Activated T-helper 2 cell treated with anti-CD3 and anti-CD28 coated beads, Interferon-gamma antibody, Interleukin-2, Interleukin-4, amounts not matched to agents 10 μg/mL and 5 μg/mL and 100 μg/mL, durations not matched to agents 14 hours and 24 hours and 36 hours (primary cell): ENCODE results near the gene FIBIN. TPM values are rescaled to one million over a fixed set of nuclear protein-coding genes. Genes with fewer than 3 reads are reported as not detected.

Experiments
- DNase-seq: peaks from one replicate; pipeline ENCODE4 v3.0.0; 2021; ENCODE audit warnings: low spot score
- H3K27ac Mint-ChIP-seq: one replicate; pipeline ENCODE4 v1.8.0; 2021; ENCODE audit warnings: mixed read lengths
- H3K27me3 Mint-ChIP-seq: one replicate; pipeline ENCODE4 v1.8.0; 2021; ENCODE audit warnings: low read depth, mixed read lengths
- H3K36me3 Mint-ChIP-seq: one replicate; pipeline ENCODE4 v1.8.0; 2021; ENCODE audit warnings: low read depth, mixed read lengths
- H3K4me1 Mint-ChIP-seq: one replicate; pipeline ENCODE4 v1.8.0; 2021; ENCODE audit warnings: low read depth, mixed read lengths
- H3K4me3 Mint-ChIP-seq: one replicate; pipeline ENCODE4 v1.8.0; 2021; ENCODE audit warnings: low read depth, mild to moderate bottlenecking, moderate library complexity, mixed read lengths
- H3K9me3 Mint-ChIP-seq: one replicate; pipeline ENCODE4 v1.8.0; 2021; ENCODE audit warnings: mixed read lengths
- intact Hi-C: fragments of 100-400 bp; cut with micrococcal nuclease; formaldehyde crosslinking; loops from one replicate; pipeline ENCODE4 v1.15.1; 2023
- total RNA-seq: library from RNA; stranded (reverse); gene quantifications from 2 replicates; pipeline ENCODE4 v1.2.3, GENCODE V29; 2022

Gene FIBIN
- not detected in 2 replicates for total RNA-seq

- intact Hi-C loops = no loop called here
- no peaks in the 10 kb centered on the region for H3K9me3 Mint-ChIP-seq
- H3K4me1 Mint-ChIP-seq = no peaks in the 10 kb centered on the region
- H3K36me3 Mint-ChIP-seq = no peaks in the 10 kb centered on the region
- DNase-seq = no peak
- H3K4me3 Mint-ChIP-seq = no peak within 1 kb of the TSS
- no peak within 1 kb of the TSS for H3K27ac Mint-ChIP-seq
- H3K27me3 Mint-ChIP-seq = no peaks in the 10 kb centered on the region
Observed at GRCh38 chr11:26993965-26994457, at the start of gene FIBIN. TSS of gene FIBIN (plus strand) at chr11:26994112. CDS start at chr11:26994527, 415 bp downstream.

GRCh38 chr11:26944866-26945664 is 48.8 kb upstream of the FIBIN start:
- Mint-ChIP-seq H3K36me3 (no peaks in the 10 kb centered on the region), H3K4me1 (no peaks in the 10 kb centered on the region), H3K27me3 (no peaks in the 10 kb centered on the region), H3K27ac (no peak overlapping the region), H3K9me3 (peaks cover 23% of the 10 kb centered on the region), H3K4me3 (no peak overlapping the region)
- DNase-seq = no peak
- intact Hi-C loops = no loop called here

GRCh38 chr11:26946257-26946716 is 47.6 kb upstream of the FIBIN start:
- Mint-ChIP-seq H3K27ac (no peak overlapping the region), H3K27me3 (no peaks in the 10 kb centered on the region), H3K9me3 (peaks cover 21% of the 10 kb centered on the region), H3K36me3 (no peaks in the 10 kb centered on the region), H3K4me1 (no peaks in the 10 kb centered on the region), H3K4me3 (no peak overlapping the region)
- intact Hi-C loops = no loop called here
- DNase-seq = no peak

- Mint-ChIP-seq H3K4me3 (no peak overlapping the region), H3K4me1 (no peaks in the 10 kb centered on the region), H3K9me3 (peaks cover 11% of the 10 kb centered on the region), H3K36me3 (no peaks in the 10 kb centered on the region), H3K27me3 (no peaks in the 10 kb centered on the region), H3K27ac (no peak overlapping the region)
- intact Hi-C loops = no loop called here
- no peak for DNase-seq
Observed at GRCh38 chr11:26947379-26947844, 46.5 kb upstream of the FIBIN start.

GRCh38 chr11:26947904-26948639 is 45.8 kb upstream of the FIBIN start:
- Mint-ChIP-seq H3K4me1 (no peaks in the 10 kb centered on the region), H3K4me3 (no peak overlapping the region), H3K27ac (no peak overlapping the region), H3K9me3 (peaks cover 14% of the 10 kb centered on the region), H3K36me3 (no peaks in the 10 kb centered on the region), H3K27me3 (no peaks in the 10 kb centered on the region)
- no peak for DNase-seq
- intact Hi-C loops = no loop called here

GRCh38 chr11:26948881-26949280 is 45.0 kb upstream of the FIBIN start:
- H3K27ac Mint-ChIP-seq = no peak overlapping the region
- intact Hi-C loops = no loop called here
- H3K4me3 Mint-ChIP-seq = no peak overlapping the region
- peaks cover 14% of the 10 kb centered on the region for H3K9me3 Mint-ChIP-seq
- no peaks in the 10 kb centered on the region for H3K4me1 Mint-ChIP-seq
- H3K27me3 Mint-ChIP-seq = no peaks in the 10 kb centered on the region
- H3K36me3 Mint-ChIP-seq = no peaks in the 10 kb centered on the region
- DNase-seq = no peak

- intact Hi-C loops = no loop called here
- H3K36me3 Mint-ChIP-seq = no peaks in the 10 kb centered on the region
- H3K4me1 Mint-ChIP-seq = no peaks in the 10 kb centered on the region
- H3K9me3 Mint-ChIP-seq = peaks cover 14% of the 10 kb centered on the region
- H3K27ac Mint-ChIP-seq = no peak overlapping the region
- H3K27me3 Mint-ChIP-seq = no peaks in the 10 kb centered on the region
- H3K4me3 Mint-ChIP-seq = no peak overlapping the region
- DNase-seq = no peak
Observed at GRCh38 chr11:26949846-26950245, 44.1 kb upstream of the FIBIN start.

- DNase-seq = no peak
- H3K27me3 Mint-ChIP-seq = no peaks in the 10 kb centered on the region
- H3K9me3 Mint-ChIP-seq = peaks cover 14% of the 10 kb centered on the region
- H3K36me3 Mint-ChIP-seq = no peaks in the 10 kb centered on the region
- H3K4me1 Mint-ChIP-seq = no peaks in the 10 kb centered on the region
- H3K4me3 Mint-ChIP-seq = no peak overlapping the region
- no peak overlapping the region for H3K27ac Mint-ChIP-seq
- intact Hi-C loops = no loop called here
Observed at GRCh38 chr11:26950260-26950719, 43.6 kb upstream of the FIBIN start.

GRCh38 chr11:26951809-26952515 is 42.0 kb upstream of the FIBIN start:
- H3K36me3 Mint-ChIP-seq = no peaks in the 10 kb centered on the region
- DNase-seq = no peak
- H3K4me1 Mint-ChIP-seq = no peaks in the 10 kb centered on the region
- no peak overlapping the region for H3K4me3 Mint-ChIP-seq
- no peaks in the 10 kb centered on the region for H3K27me3 Mint-ChIP-seq
- peaks cover 14% of the 10 kb centered on the region for H3K9me3 Mint-ChIP-seq
- H3K27ac Mint-ChIP-seq = no peak overlapping the region
- intact Hi-C loops = no loop called here

- H3K4me1 Mint-ChIP-seq = no peaks in the 10 kb centered on the region
- no peaks in the 10 kb centered on the region for H3K36me3 Mint-ChIP-seq
- no peaks in the 10 kb centered on the region for H3K27me3 Mint-ChIP-seq
- intact Hi-C loops = no loop called here
- H3K9me3 Mint-ChIP-seq = peaks cover 8% of the 10 kb centered on the region
- no peak overlapping the region for H3K27ac Mint-ChIP-seq
- H3K4me3 Mint-ChIP-seq = no peak overlapping the region
- no peak for DNase-seq
Observed at GRCh38 chr11:26953770-26954392, 40.0 kb upstream of the FIBIN start.

- no peaks in the 10 kb centered on the region for H3K27me3 Mint-ChIP-seq
- intact Hi-C loops = no loop called here
- no peak overlapping the region for H3K4me3 Mint-ChIP-seq
- H3K27ac Mint-ChIP-seq = no peak overlapping the region
- no peaks in the 10 kb centered on the region for H3K36me3 Mint-ChIP-seq
- H3K9me3 Mint-ChIP-seq = peaks cover 12% of the 10 kb centered on the region
- H3K4me1 Mint-ChIP-seq = no peaks in the 10 kb centered on the region
- DNase-seq = no peak
Observed at GRCh38 chr11:26958005-26958701, 35.8 kb upstream of the FIBIN start.

GRCh38 chr11:26958702-26959049 is 35.2 kb upstream of the FIBIN start:
- Mint-ChIP-seq H3K4me3 (no peak overlapping the region), H3K27ac (no peak overlapping the region), H3K4me1 (no peaks in the 10 kb centered on the region), H3K36me3 (no peaks in the 10 kb centered on the region), H3K27me3 (no peaks in the 10 kb centered on the region), H3K9me3 (peaks cover 12% of the 10 kb centered on the region)
- DNase-seq = no peak
- intact Hi-C loops = no loop called here
